ENCODE measurements around the gene COL13A1.

- TF ChIP-seq CTCF (IDR thresholded peaks at IDR 0.05) (no peak), POLR2A (IDR thresholded peaks at IDR 0.05) (no peak)
Measured at GRCh38 chr10:69976795-69977546, 175.3 kb downstream of the COL13A1 start.
